AG10803 (cell line): Measurements from ENCODE around the gene CLTCL1.
A peak's percentile ranks its signal among the peaks of the same experiment; 100 is the strongest.

ENCODE experiments used
- DNase-seq: peaks from one replicate; pipeline ENCODE4 v3.0.0; 2010; ENCODE audit warnings: low read depth
- H3K4me3 ChIP-seq: 2 replicates; pipeline ENCODE4 v1.5.1; 2011; ENCODE audit warnings: mild to moderate bottlenecking, low read length, control low read depth
- CTCF ChIP-seq: conservative IDR thresholded peaks from 2 replicates; pipeline ENCODE4 v1.5.1; 2011; ENCODE audit warnings: mild to moderate bottlenecking, low read length, control low read depth, inconsistent platforms

The CLTCL1 gene

DNA sequence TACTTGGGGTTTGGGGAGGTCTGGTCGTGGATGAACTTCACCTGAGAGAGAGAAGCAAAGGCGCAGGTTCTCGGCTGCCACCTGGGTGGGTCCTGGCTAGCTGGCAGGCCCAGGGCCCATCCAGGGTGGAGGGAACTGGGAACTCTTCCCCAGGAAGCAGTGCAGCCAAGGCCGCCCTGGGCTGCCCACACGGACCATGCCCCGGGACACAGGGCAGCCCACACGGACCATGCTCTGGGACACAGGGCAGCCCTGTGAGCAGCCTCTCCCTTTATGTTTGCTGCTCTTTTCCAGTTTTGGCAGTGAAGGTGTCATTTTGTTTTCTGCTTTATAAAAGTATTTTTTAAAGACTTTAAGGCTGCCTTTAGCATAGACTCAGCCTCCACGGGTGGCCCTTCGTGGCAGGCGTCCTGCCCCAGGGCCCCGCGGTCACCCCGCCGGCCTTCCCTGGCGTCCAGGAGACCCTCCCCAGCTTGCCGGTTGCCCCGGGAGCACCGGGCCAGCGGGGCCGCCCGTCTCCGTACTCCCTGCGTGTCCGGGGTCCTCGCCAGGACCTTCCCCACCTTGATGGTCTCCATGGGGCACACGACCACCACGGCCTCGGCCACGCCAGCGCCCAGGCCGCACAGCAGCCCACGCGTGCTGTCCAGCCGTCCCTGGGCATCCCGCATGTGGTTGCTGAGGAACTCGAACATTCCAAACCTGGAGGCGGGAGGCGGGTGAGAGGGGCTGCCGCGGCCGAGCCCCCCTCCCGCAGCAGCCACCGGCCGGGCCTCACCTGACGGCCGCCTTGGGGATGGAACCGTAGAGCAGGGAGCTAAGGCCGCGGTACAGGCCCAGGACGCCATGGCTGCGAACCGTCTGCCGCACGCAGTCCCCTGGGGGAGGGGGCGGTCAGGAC, 114.1 kb downstream of the CLTCL1 start:
- DNase-seq, result no peak
- TF ChIP-seq CTCF, result no peak
- peak overlapping the region; percentile 67 for H3K4me3 ChIP-seq

DNA sequence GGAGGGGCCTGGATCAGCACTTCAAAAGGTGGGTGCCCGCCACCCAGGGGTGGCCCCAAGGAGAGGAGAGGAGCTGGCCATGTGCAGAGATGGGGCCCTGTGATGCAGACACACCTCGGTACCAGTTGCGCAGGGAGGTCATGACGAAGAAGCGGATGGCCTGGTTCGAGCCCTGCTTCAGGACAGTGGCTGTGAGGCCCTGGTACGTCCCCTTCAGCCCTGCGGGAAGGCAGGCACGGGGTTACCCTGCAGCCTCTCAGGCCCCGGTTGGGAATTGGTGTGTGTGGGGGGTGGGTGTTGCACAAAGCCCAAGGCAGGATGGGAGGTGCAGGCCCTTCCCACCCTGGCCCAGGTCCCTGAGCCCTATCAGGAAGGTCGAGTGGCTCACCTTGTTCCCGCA, 114.8 kb downstream of the CLTCL1 start:
- peak overlapping the region; percentile 67 for H3K4me3 ChIP-seq
- TF ChIP-seq CTCF, result no peak
- no peak for DNase-seq

DNA sequence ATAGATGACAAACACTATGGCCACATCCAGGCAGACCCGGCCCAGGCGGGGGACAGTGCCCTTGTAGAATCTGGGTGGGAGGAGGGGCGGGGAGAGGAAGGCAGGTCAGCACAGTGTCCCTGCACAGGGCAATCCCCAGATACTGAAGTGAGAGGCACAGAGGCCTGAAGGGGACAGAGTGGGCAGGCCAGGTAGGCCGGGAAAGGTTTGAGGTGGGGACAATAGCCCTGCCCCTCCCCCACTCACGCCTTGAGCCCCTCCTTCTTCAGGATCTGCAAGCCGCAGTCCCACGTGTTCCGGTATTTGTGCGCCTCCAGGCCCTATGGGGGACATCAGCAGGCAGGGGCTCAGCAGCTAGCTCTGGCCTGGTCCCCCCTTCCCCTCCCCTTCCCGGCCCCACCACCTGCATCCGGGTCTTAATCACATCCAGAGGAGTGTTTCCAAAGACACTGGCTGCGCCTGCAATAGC, 115.3 kb downstream of the CLTCL1 start:
- no peak for DNase-seq
- no peak for TF ChIP-seq CTCF
- H3K4me3 ChIP-seq, result no peak overlapping the region

DNA sequence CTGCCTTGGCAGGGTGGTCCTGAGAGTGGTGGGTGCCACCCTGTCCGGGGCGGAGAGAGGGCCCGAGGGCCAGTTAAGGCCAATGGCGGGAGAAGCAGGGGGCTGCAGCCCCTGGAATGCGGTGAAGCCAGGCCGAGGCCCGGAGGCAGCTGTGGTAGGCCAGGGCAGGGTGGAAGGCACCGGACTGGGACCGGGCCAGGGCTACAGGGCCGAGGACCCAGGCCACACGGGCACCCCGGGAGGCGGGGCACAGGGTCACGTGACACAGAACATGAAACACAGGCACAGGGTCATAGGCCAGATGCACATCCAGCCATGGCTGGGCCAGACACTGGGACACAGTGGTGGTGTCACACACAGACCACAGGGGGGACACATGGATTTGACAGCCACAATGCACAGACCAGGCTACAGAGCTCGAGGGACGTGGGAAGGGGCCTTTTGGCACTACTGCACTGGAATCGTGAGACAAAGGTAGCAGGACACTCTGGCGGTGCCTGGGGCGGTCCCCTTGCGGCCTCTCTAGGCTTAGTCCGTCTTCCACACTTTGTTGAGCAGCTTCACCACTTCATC, 115.8 kb downstream of the CLTCL1 start:
- no peak overlapping the region for H3K4me3 ChIP-seq
- TF ChIP-seq CTCF, result no peak
- no peak for DNase-seq

GRCh38 chr22:19175026-19175601, 116.4 kb downstream of the CLTCL1 start:
- H3K4me3 ChIP-seq, result no peak overlapping the region; the same call in 1 of the 2 replicates
- DNase-seq, result no peak
- TF ChIP-seq CTCF, result no peak

- peak; percentile 94 for DNase-seq
- peak overlapping the region; percentile 17 for H3K4me3 ChIP-seq
- no peak for TF ChIP-seq CTCF
Measured at GRCh38 chr22:19174106-19175025, 117.2 kb downstream of the CLTCL1 start.
